Measurements from ENCODE around the gene ITPKB.

DNA sequence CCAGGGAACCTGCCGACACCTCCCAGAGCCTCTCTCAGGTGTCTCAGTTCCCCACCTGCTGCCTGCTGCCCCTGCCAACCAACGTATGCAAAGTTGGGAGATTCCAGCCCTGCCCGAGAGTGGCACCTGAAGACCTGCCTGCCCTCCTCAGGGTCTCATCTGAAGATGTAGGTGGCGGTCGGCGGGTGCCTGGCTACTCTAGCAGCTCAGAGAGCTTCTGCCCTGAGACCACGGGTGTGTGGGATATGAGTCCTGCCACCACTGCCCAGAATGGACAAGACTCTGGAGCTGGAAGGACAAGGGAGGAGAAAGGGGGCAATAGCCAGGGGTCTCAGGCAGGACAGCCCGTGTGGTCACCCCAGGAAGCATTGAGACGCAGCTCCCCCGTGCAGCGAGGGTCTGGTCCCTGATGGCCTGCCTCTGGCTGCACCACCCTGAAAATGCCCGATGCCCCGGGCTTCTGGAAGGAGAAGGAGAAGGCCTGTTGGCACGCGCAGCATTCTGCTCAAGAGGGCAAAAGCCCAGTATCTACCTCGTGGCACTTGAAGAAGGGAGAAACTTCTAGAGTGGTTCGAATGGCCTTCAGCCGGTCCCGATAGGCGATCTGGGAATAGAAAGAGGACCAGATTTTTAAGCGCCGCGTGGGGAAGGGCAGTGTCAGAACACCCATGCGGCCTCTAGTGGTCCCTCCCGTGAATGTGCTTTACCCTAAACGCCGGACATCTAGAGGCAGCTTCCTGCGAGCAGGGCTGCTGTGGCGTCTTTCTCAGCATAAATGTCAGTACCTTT, 101.7 kb downstream of the ITPKB start:
- TF ChIP-seq, protein P1, sequence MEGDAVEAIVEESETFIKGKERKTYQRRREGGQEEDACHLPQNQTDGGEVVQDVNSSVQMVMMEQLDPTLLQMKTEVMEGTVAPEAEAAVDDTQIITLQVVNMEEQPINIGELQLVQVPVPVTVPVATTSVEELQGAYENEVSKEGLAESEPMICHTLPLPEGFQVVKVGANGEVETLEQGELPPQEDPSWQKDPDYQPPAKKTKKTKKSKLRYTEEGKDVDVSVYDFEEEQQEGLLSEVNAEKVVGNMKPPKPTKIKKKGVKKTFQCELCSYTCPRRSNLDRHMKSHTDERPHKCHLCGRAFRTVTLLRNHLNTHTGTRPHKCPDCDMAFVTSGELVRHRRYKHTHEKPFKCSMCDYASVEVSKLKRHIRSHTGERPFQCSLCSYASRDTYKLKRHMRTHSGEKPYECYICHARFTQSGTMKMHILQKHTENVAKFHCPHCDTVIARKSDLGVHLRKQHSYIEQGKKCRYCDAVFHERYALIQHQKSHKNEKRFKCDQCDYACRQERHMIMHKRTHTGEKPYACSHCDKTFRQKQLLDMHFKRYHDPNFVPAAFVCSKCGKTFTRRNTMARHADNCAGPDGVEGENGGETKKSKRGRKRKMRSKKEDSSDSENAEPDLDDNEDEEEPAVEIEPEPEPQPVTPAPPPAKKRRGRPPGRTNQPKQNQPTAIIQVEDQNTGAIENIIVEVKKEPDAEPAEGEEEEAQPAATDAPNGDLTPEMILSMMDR (IDR thresholded peaks at IDR 0.05; ENCODE audit: insufficient read depth, low read length): no peak
- TF ChIP-seq POLR2AphosphoS5 (IDR thresholded peaks at IDR 0.05; ENCODE audit: low read depth): no peak
